Body of pancreas (tissue), 4 donors: ENCODE results near the gene CHEK1.

Source experiments
- CTCF ChIP-seq, 7 experiments: fragments of 450-650 bp in 4 of 7; fragments of 200-600 bp in 3 of 7; sonication (generic) in 3 of 7; IDR thresholded peaks; one replicate each; pipeline ENCODE4 v1.5.1; 2016 to 2019; ENCODE audit warnings: antibody characterized with exemption in 7 of 7
- POLR2A ChIP-seq, 3 donors: fragments of 450-650 bp; IDR thresholded peaks; one replicate each; pipeline ENCODE4 v1.6.1; 2016; ENCODE audit warnings: antibody characterized with exemption in 3 of 3, mild to moderate bottlenecking in 2 of 3

- TF ChIP-seq CTCF (IDR thresholded peaks at IDR 0.05) (no peak), POLR2A (IDR thresholded peaks at IDR 0.05) (no peak)
Observed at GRCh38 chr11:125674210-125674609, 49.2 kb downstream of the CHEK1 start.
